Liver (tissue), 3 donors: Measurements from ENCODE around the gene YY2.

Experiments
- EGR1 ChIP-seq, 2 donors: IDR thresholded peaks; 2 replicates each; pipeline ENCODE4 v1.6.1; 2016 to 2018; ENCODE audit warnings: antibody characterized with exemption in 2 of 2, low read depth in 2 of 2
- FOXA1 ChIP-seq: IDR thresholded peaks from 2 replicates; pipeline ENCODE4 v1.6.1; 2016; ENCODE audit warnings: antibody characterized with exemption
- GABPA ChIP-seq, 2 donors: IDR thresholded peaks in 1 of 2; conservative IDR thresholded peaks in 1 of 2; 2 replicates each; pipeline ENCODE4 v1.6.1; 2016; ENCODE audit warnings: antibody characterized with exemption in 2 of 2, mild to moderate bottlenecking in 1 of 2, moderate library complexity in 1 of 2
- RAD21 ChIP-seq, 2 donors: IDR thresholded peaks; 2 replicates each; pipeline ENCODE4 v1.6.1; 2016; ENCODE audit warnings: antibody characterized with exemption in 2 of 2, mild to moderate bottlenecking in 2 of 2
- RXRA ChIP-seq, 2 donors: IDR thresholded peaks; 2 replicates each; pipeline ENCODE4 v1.6.1; 2017 to 2018; ENCODE audit warnings: antibody characterized with exemption in 2 of 2, mild to moderate bottlenecking in 1 of 2
- SP1 ChIP-seq: IDR thresholded peaks from 2 replicates; pipeline ENCODE4 v1.6.1; 2018; ENCODE audit warnings: antibody characterized with exemption, mild to moderate bottlenecking
- TAF1 ChIP-seq: conservative IDR thresholded peaks from 2 replicates; pipeline ENCODE4 v1.6.1; 2016; ENCODE audit warnings: antibody characterized with exemption, mild to moderate bottlenecking
- YY1 ChIP-seq: IDR thresholded peaks from 2 replicates; pipeline ENCODE4 v1.6.1; 2016; ENCODE audit warnings: antibody characterized with exemption, mild to moderate bottlenecking
- TF ChIP-seq, protein P1 (sequence below): IDR thresholded peaks from 2 replicates; pipeline ENCODE4 v1.6.1; 2016; ENCODE audit warnings: antibody characterized with exemption, mild to moderate bottlenecking
- TF ChIP-seq, protein P2 (sequence below): fragments of 150-350 bp; IDR thresholded peaks from 2 replicates; pipeline ENCODE4 v1.5.1; 2017; ENCODE audit warnings: improper control_type of control experiment, low read depth, low read length; ENCODE audit not compliant: missing input control
- TF ChIP-seq, protein P3 (sequence below): IDR thresholded peaks from 2 replicates; pipeline ENCODE4 v1.6.1; 2016; ENCODE audit warnings: antibody characterized with exemption
- TF ChIP-seq, protein P4 (sequence below): IDR thresholded peaks from 2 replicates; pipeline ENCODE4 v1.6.1; 2016; ENCODE audit warnings: antibody characterized with exemption
- TF ChIP-seq, protein P5 (sequence below): IDR thresholded peaks from 2 replicates; pipeline ENCODE4 v1.6.1; 2016; ENCODE audit warnings: antibody characterized with exemption
- donor health status: healthy.
- donor health status: healthy.

DNA sequence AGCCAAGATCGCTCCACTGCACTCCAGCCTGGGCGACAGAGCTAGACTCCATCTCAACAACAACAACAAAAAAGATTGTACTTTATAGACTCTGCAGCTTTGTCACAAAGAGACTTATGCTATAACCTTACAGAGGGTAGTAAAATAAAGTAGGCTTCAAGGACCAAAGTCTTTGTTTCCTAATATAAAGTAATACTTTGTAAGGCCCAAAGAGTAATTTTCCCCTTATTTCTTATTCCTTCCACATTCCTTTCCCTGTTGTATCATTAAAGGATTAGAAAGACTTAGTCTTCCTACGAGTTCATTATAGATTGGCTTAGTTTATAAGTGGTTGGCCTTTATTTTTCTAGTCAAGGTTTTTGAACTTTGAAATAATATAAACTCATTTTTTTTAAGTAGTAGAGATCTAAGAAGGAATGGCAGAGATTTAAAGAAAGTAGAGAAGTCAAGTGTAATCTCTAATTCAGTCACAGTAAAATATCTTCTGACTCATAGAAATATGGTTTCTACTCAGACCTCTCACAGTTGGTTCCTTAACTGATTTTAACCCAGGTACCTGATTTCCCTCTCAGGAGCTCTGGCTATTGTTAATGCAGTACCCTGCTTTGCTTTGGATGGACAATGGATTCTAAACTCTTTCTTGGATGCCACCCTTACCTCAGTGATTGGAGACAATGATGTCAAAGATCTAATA is 26.2 kb downstream of the YY2 start:
- TF ChIP-seq YY1 (no peak), FOXA1 (no peak), SP1 (no peak), GABPA (IDR thresholded peaks at IDR 0.05 in 1 of 2, conservative IDR thresholded peaks at IDR 0.05 in 1 of 2) (no peak), RAD21 (IDR thresholded peaks at IDR 0.05) (no peak), TAF1 (no peak), RXRA (IDR thresholded peaks at IDR 0.05) (no peak), EGR1 (IDR thresholded peaks at IDR 0.05; ENCODE audit: low read depth in 2 of 2) (no peak)
- TF ChIP-seq, protein P1, sequence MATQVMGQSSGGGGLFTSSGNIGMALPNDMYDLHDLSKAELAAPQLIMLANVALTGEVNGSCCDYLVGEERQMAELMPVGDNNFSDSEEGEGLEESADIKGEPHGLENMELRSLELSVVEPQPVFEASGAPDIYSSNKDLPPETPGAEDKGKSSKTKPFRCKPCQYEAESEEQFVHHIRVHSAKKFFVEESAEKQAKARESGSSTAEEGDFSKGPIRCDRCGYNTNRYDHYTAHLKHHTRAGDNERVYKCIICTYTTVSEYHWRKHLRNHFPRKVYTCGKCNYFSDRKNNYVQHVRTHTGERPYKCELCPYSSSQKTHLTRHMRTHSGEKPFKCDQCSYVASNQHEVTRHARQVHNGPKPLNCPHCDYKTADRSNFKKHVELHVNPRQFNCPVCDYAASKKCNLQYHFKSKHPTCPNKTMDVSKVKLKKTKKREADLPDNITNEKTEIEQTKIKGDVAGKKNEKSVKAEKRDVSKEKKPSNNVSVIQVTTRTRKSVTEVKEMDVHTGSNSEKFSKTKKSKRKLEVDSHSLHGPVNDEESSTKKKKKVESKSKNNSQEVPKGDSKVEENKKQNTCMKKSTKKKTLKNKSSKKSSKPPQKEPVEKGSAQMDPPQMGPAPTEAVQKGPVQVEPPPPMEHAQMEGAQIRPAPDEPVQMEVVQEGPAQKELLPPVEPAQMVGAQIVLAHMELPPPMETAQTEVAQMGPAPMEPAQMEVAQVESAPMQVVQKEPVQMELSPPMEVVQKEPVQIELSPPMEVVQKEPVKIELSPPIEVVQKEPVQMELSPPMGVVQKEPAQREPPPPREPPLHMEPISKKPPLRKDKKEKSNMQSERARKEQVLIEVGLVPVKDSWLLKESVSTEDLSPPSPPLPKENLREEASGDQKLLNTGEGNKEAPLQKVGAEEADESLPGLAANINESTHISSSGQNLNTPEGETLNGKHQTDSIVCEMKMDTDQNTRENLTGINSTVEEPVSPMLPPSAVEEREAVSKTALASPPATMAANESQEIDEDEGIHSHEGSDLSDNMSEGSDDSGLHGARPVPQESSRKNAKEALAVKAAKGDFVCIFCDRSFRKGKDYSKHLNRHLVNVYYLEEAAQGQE: no peak
- TF ChIP-seq, protein P2, sequence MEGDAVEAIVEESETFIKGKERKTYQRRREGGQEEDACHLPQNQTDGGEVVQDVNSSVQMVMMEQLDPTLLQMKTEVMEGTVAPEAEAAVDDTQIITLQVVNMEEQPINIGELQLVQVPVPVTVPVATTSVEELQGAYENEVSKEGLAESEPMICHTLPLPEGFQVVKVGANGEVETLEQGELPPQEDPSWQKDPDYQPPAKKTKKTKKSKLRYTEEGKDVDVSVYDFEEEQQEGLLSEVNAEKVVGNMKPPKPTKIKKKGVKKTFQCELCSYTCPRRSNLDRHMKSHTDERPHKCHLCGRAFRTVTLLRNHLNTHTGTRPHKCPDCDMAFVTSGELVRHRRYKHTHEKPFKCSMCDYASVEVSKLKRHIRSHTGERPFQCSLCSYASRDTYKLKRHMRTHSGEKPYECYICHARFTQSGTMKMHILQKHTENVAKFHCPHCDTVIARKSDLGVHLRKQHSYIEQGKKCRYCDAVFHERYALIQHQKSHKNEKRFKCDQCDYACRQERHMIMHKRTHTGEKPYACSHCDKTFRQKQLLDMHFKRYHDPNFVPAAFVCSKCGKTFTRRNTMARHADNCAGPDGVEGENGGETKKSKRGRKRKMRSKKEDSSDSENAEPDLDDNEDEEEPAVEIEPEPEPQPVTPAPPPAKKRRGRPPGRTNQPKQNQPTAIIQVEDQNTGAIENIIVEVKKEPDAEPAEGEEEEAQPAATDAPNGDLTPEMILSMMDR: no peak
- TF ChIP-seq, protein P3, sequence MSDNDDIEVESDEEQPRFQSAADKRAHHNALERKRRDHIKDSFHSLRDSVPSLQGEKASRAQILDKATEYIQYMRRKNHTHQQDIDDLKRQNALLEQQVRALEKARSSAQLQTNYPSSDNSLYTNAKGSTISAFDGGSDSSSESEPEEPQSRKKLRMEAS: no peak
- TF ChIP-seq, protein P4, sequence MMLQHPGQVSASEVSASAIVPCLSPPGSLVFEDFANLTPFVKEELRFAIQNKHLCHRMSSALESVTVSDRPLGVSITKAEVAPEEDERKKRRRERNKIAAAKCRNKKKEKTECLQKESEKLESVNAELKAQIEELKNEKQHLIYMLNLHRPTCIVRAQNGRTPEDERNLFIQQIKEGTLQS: no peak
- TF ChIP-seq, protein P5, sequence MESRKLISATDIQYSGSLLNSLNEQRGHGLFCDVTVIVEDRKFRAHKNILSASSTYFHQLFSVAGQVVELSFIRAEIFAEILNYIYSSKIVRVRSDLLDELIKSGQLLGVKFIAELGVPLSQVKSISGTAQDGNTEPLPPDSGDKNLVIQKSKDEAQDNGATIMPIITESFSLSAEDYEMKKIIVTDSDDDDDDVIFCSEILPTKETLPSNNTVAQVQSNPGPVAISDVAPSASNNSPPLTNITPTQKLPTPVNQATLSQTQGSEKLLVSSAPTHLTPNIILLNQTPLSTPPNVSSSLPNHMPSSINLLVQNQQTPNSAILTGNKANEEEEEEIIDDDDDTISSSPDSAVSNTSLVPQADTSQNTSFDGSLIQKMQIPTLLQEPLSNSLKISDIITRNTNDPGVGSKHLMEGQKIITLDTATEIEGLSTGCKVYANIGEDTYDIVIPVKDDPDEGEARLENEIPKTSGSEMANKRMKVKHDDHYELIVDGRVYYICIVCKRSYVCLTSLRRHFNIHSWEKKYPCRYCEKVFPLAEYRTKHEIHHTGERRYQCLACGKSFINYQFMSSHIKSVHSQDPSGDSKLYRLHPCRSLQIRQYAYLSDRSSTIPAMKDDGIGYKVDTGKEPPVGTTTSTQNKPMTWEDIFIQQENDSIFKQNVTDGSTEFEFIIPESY: no peak
